A673 (cell line): Measurements from ENCODE around the gene NRDC. TPM values are rescaled to one million over a fixed set of nuclear protein-coding genes. Genes with fewer than 3 reads are reported as not detected.

Experiments used
- BruUV-seq: library from RNA; stranded (reverse); fragments of 400-500 nt; replicated peaks from 2 replicates; lab custom pipeline; 2021; lab: Mats Ljungman, UMichigan
- CTCF ChIA-PET: fragments of 300-600 bp; sonication (Branson Sonifier 250); formaldehyde crosslinking; loops from one replicate; lab custom pipeline; 2022; ENCODE audit warnings: antibody characterized with exemption; lab: Charles Lee
- POLR2A ChIA-PET: fragments of 300-600 bp; sonication (Branson Sonifier 250); formaldehyde crosslinking; loops from one replicate; lab custom pipeline; 2022; ENCODE audit warnings: antibody characterized with exemption; ENCODE audit not compliant: low non-redundant PET; lab: Charles Lee
- DNase-seq: peaks from one replicate; pipeline ENCODE4 v3.0.0-alpha.2; 2015; ENCODE audit warnings: low spot score
- H3K27ac ChIP-seq: fragments of 200-600 bp; sonication (generic); 2 replicates; pipeline ENCODE4 v1.5.1; 2016; ENCODE audit warnings: mixed run types, low read depth, mild to moderate bottlenecking, mixed read lengths, antibody characterized with exemption, low read length; ENCODE audit not compliant: poor library complexity, severe bottlenecking
- H3K27me3 ChIP-seq: fragments of 200-600 bp; sonication (generic); replicated peaks from 2 replicates; pipeline ENCODE4 v1.6.1; 2017; ENCODE audit warnings: mixed run types, low read depth, mild to moderate bottlenecking, mixed read lengths, antibody characterized with exemption, low read length; ENCODE audit not compliant: insufficient read depth, poor library complexity
- H3K36me3 ChIP-seq: fragments of 200-600 bp; sonication (generic); 2 replicates; pipeline ENCODE4 v1.6.1; 2016; ENCODE audit warnings: mixed run types, mild to moderate bottlenecking, mixed read lengths, antibody characterized with exemption, low read length; ENCODE audit not compliant: insufficient read depth, poor library complexity, severe bottlenecking
- H3K4me1 ChIP-seq: fragments of 200-600 bp; sonication (generic); 2 replicates; pipeline ENCODE4 v1.6.1; 2017; ENCODE audit warnings: mixed run types, mild to moderate bottlenecking, mixed read lengths, antibody characterized with exemption, low read length; ENCODE audit not compliant: insufficient read depth, poor library complexity, severe bottlenecking
- H3K4me3 ChIP-seq: fragments of 200-600 bp; sonication (generic); 2 replicates; pipeline ENCODE4 v1.5.1; 2016; ENCODE audit warnings: low read depth, mixed run types, mild to moderate bottlenecking, mixed read lengths, low read length; ENCODE audit not compliant: poor library complexity, severe bottlenecking
- H3K9me3 ChIP-seq: fragments of 200-600 bp; sonication (generic); 2 replicates; pipeline ENCODE4 v1.6.1; 2016; ENCODE audit warnings: mixed run types, low read depth, mild to moderate bottlenecking, mixed read lengths, antibody characterized with exemption, low read length; ENCODE audit not compliant: poor library complexity, severe bottlenecking
- CTCF ChIP-seq: fragments of 300-800, 200-600 bp; sonication (generic); conservative IDR thresholded peaks from 2 replicates; pipeline ENCODE4 v1.5.1; 2017; ENCODE audit warnings: low read depth, mild to moderate bottlenecking, antibody characterized with exemption, low read length, moderate library complexity, mixed read lengths
- EZH2 ChIP-seq: fragments of 200-600 bp; sonication (generic); IDR thresholded peaks from 2 replicates; pipeline ENCODE4 v1.6.1; 2017; ENCODE audit warnings: borderline replicate concordance, low read depth, mild to moderate bottlenecking, mixed read lengths, antibody characterized with exemption, low read length; ENCODE audit not compliant: poor library complexity, severe bottlenecking
- intact Hi-C: fragments of 100-400 bp; cut with micrococcal nuclease; formaldehyde crosslinking; loops from one replicate; pipeline ENCODE4 v1.10.0; 2022; ENCODE audit not compliant: unreplicated experiment
- total RNA-seq: library from RNA; stranded (reverse); gene quantifications from 2 replicates; pipeline ENCODE4 v1.2.3, GENCODE V29; 2021

The NRDC gene
- total RNA-seq, 1 experiment from 2014 or later: 1,009 TPM

GRCh38 chr1:51754666-51755065, 123.9 kb downstream of the NRDC start:
- CTCF ChIA-PET: no interaction called here
- Histone ChIP-seq H3K36me3 (peaks cover 16% of the 10 kb centered on the region), H3K27me3 (no peaks in the 10 kb centered on the region), H3K4me1 (no peaks in the 10 kb centered on the region), H3K27ac (no peak overlapping the region), H3K9me3 (no peaks in the 10 kb centered on the region), H3K4me3 (no peak overlapping the region)
- TF ChIP-seq EZH2: no peak
- TF ChIP-seq CTCF: no peak
- DNase-seq: no peak
- no TSS peak for BruUV-seq
- POLR2A ChIA-PET: no interaction called here
- intact Hi-C loops: no loop called here

- BruUV-seq: no TSS peak
- POLR2A ChIA-PET: no interaction called here
- TF ChIP-seq CTCF (no peak), EZH2 (no peak)
These were observed 124.6 kb downstream of the NRDC start for GRCh38 chr1:51753969-51754368.

GRCh38 chr1:51752073-51752948, 126.2 kb downstream of the NRDC start:
- Histone ChIP-seq H3K27me3 (no peaks in the 10 kb centered on the region), H3K4me3 (no peak overlapping the region), H3K4me1 (no peaks in the 10 kb centered on the region), H3K9me3 (no peaks in the 10 kb centered on the region), H3K27ac (no peak overlapping the region), H3K36me3 (peaks cover 16% of the 10 kb centered on the region)
- ChIA-PET CTCF (interaction anchor here (0.6 kb wide), 1 partner anchor 17 kb away, joined by 3 read pairs; no protein-coding TSS in a partner anchor), POLR2A (no interaction called here)
- BruUV-seq: no TSS peak
- DNase-seq: no peak
- intact Hi-C loops: no loop called here
- TF ChIP-seq CTCF: 0 out of 2 replicates have a peak, but pooled peaks have one; percentile 12
- no peak for TF ChIP-seq EZH2

More at GRCh38 chr1:51753969-51754368, 124.6 kb downstream of the NRDC start:
- no peak overlapping the region for H3K27ac ChIP-seq
- no peaks in the 10 kb centered on the region for H3K27me3 ChIP-seq
- H3K4me1 ChIP-seq: no peaks in the 10 kb centered on the region
- peaks cover 16% of the 10 kb centered on the region for H3K36me3 ChIP-seq
- intact Hi-C loops: no loop called here
- CTCF ChIA-PET: no interaction called here
- no peaks in the 10 kb centered on the region for H3K9me3 ChIP-seq
- no peak overlapping the region for H3K4me3 ChIP-seq
- DNase-seq: no peak
